A549 (cell line): ENCODE results near the gene ARMH4. TPM values are rescaled to one million over a fixed set of nuclear protein-coding genes. Genes with fewer than 3 reads are reported as not detected.
"Not testable (repeated sequence)": the region's sequence is repeated elsewhere in the genome, so short reads cannot be mapped to it uniquely, and the experiment has no call there.

Source experiments
- ATAC-seq, 2 experiments: fragments of 200-7000 bp in 1 of 2; fragments of >200 bp in 1 of 2; cut with Nextera tagmentation in 1 of 2; cut with Tn5 transposase in 1 of 2; 3 replicates each; pipeline versions ENCODE4 v1.8.0 to v1.9.1; 2018 to 2020; ENCODE audit warnings: mild to moderate bottlenecking in 1 of 2, moderate library complexity in 1 of 2
- CTCF ChIA-PET: fragments of 300-600 bp; sonication (Branson Sonifier 250); formaldehyde crosslinking; extraction: SDS; loops from one replicate; lab custom pipeline; 2021; ENCODE audit warnings: antibody characterized with exemption, inconsistent platforms; lab: Yijun Ruan, JAX
- POLR2A ChIA-PET: fragments of 350-600 bp; formaldehyde crosslinking; extraction: SDS; loops from one replicate; lab custom pipeline; 2021; ENCODE audit warnings: antibody characterized with exemption, inconsistent platforms; lab: Yijun Ruan, JAX
- DNase-seq, 2 experiments: peaks; one replicate each; pipeline versions ENCODE4 v3.0.0 to v3.0.0-alpha.2; 2011 to 2016; ENCODE audit warnings: low read depth in 1 of 2, low spot score in 1 of 2
- FAIRE-seq: peaks from 2 replicates; lab custom pipeline; 2011; peaks lifted over from hg19 to GRCh38; lab: Jason Lieb, UNC
- H3K27ac ChIP-seq, 2 experiments: fragments of >200 bp; sonication (Bioruptor Twin); formaldehyde crosslinking; 3 replicates each; pipeline ENCODE4 v1.5.1; 2016 to 2017
- H3K4me1 ChIP-seq: fragments of >200 bp; sonication (Bioruptor Twin); formaldehyde crosslinking; 3 replicates; pipeline ENCODE4 v1.6.1; 2016
- H3K4me2 ChIP-seq: fragments of >200 bp; sonication (Bioruptor Twin); formaldehyde crosslinking; 3 replicates; pipeline ENCODE4 v1.6.1; 2016
- H3K4me3 ChIP-seq: fragments of >200 bp; sonication (Bioruptor Twin); formaldehyde crosslinking; 3 replicates; pipeline ENCODE4 v1.5.1; 2016
- H3K9me3 ChIP-seq: fragments of >200 bp; sonication (Bioruptor Twin); formaldehyde crosslinking; 3 replicates; pipeline ENCODE4 v1.6.1; 2016
- ATOH8 ChIP-seq: fragments of 250-450 bp; sonication (Bioruptor Pico); IDR thresholded peaks from 2 replicates; pipeline ENCODE4 v1.5.0; 2020; ENCODE audit warnings: low read depth, mild to moderate bottlenecking, moderate library complexity
- CHD4 ChIP-seq: fragments of 200-600 bp; sonication (generic); IDR thresholded peaks from 2 replicates; pipeline ENCODE4 v1.6.1; 2016; ENCODE audit warnings: antibody characterized with exemption, mild to moderate bottlenecking, borderline replicate concordance
- EHMT2 ChIP-seq: fragments of 200-600 bp; sonication (generic); IDR thresholded peaks from 2 replicates; pipeline ENCODE4 v1.6.1; 2016; ENCODE audit warnings: antibody characterized with exemption, low read depth, mild to moderate bottlenecking, moderate library complexity
- ELK1 ChIP-seq: fragments of 150-350 bp; IDR thresholded peaks from 2 replicates; pipeline ENCODE4 v1.6.1; 2014; ENCODE audit warnings: low read depth, mild to moderate bottlenecking, low read length
- EP300 ChIP-seq, 2 experiments: fragments of >200 bp; sonication (Bioruptor Twin); formaldehyde crosslinking; IDR thresholded peaks; 2 replicates in 1 of 2; 3 replicates in 1 of 2; pipeline ENCODE4 v1.6.1; 2016 to 2017
- FOSL2 ChIP-seq, 2 experiments: fragments of 450-650 bp in 1 of 2; fragments of >200 bp in 1 of 2; sonication (Bioruptor Twin) in 1 of 2; formaldehyde crosslinking; IDR thresholded peaks; 2 replicates each; pipeline versions ENCODE4 v1.5.0 to v1.6.1; 2016 to 2020; ENCODE audit warnings: mild to moderate bottlenecking in 1 of 2, moderate library complexity in 1 of 2
- HDAC2 ChIP-seq: fragments of 200-600 bp; sonication (generic); IDR thresholded peaks from 2 replicates; pipeline ENCODE4 v1.6.1; 2016
- HES2 ChIP-seq: fragments of >200 bp; sonication (Bioruptor Twin); formaldehyde crosslinking; IDR thresholded peaks from 2 replicates; pipeline ENCODE4 v1.6.1; 2016
- HMGXB4 ChIP-seq: fragments of 250-450 bp; sonication (Bioruptor Pico); IDR thresholded peaks from 2 replicates; pipeline ENCODE4 v1.5.0; 2021; ENCODE audit warnings: mild to moderate bottlenecking, moderate library complexity, borderline replicate concordance
- KDM1A ChIP-seq: fragments of 200-600 bp; sonication (generic); IDR thresholded peaks from 2 replicates; pipeline ENCODE4 v1.6.1; 2016; ENCODE audit warnings: low read depth, mild to moderate bottlenecking
- KDM5A ChIP-seq: fragments of 200-600 bp; sonication (generic); IDR thresholded peaks from 2 replicates; pipeline ENCODE4 v1.6.1; 2016; ENCODE audit warnings: antibody characterized with exemption, mild to moderate bottlenecking
- MAFK ChIP-seq: fragments of 450-650 bp; IDR thresholded peaks from 2 replicates; pipeline ENCODE4 v1.6.1; 2014; ENCODE audit not compliant: partially characterized antibody
- MAX ChIP-seq: IDR thresholded peaks from 2 replicates; pipeline ENCODE4 v1.6.1; 2012
- MAZ ChIP-seq: fragments of 150-350 bp; IDR thresholded peaks from 2 replicates; pipeline ENCODE4 v1.6.1; 2014; ENCODE audit warnings: antibody characterized with exemption, low read depth, low read length, borderline replicate concordance
- NPAS2 ChIP-seq: fragments of 250-450 bp; sonication (Bioruptor Pico); IDR thresholded peaks from 2 replicates; pipeline ENCODE4 v1.8.0; 2022; ENCODE audit warnings: mild to moderate bottlenecking, moderate library complexity, borderline replicate concordance
- NR3C1 ChIP-seq: fragments of >200 bp; sonication (Bioruptor Twin); formaldehyde crosslinking; IDR thresholded peaks from 3 replicates; pipeline ENCODE4 v1.6.1; 2017
- PBX3 ChIP-seq: IDR thresholded peaks from 2 replicates; pipeline ENCODE4 v1.6.1; 2012
- POLR2A ChIP-seq: IDR thresholded peaks from 2 replicates; pipeline ENCODE4 v1.6.1; 2012; ENCODE audit warnings: mild to moderate bottlenecking, low read length
- RCOR1 ChIP-seq: fragments of 150-350 bp; IDR thresholded peaks from 2 replicates; pipeline ENCODE4 v1.6.1; 2014; ENCODE audit warnings: antibody characterized with exemption, low read length, low read depth
- RNF2 ChIP-seq: fragments of 200-600 bp; sonication (generic); IDR thresholded peaks from 2 replicates; pipeline ENCODE4 v1.6.1; 2016; ENCODE audit warnings: low read depth, mild to moderate bottlenecking, antibody characterized with exemption, moderate library complexity, borderline replicate concordance
- SMC3 ChIP-seq: fragments of >200 bp; sonication (Bioruptor Twin); formaldehyde crosslinking; IDR thresholded peaks from 3 replicates; pipeline ENCODE4 v1.6.1; 2018; ENCODE audit warnings: inconsistent platforms
- TFCP2L1 ChIP-seq: fragments of 250-450 bp; sonication (Bioruptor Pico); IDR thresholded peaks from 2 replicates; pipeline ENCODE4 v1.5.0; 2021; ENCODE audit warnings: mild to moderate bottlenecking
- ZNF302 ChIP-seq: fragments of 250-450 bp; sonication (Bioruptor Pico); IDR thresholded peaks from 2 replicates; pipeline ENCODE4 v1.9.0; 2021; ENCODE audit warnings: inconsistent platforms, mild to moderate bottlenecking, moderate library complexity
- ZSCAN20 ChIP-seq: fragments of 250-450 bp; sonication (Bioruptor Pico); IDR thresholded peaks from 2 replicates; pipeline ENCODE4 v1.8.0; 2022; ENCODE audit warnings: mild to moderate bottlenecking, moderate library complexity
- WGBS: methylation state at CpG from one replicate; pipeline ENCODE4 v1.1.6; 2017; ENCODE audit errors: missing lambda C conversion rate; 5-methylcytosine and 5-hydroxymethylcytosine counted together
- polyA plus RNA-seq, 4 experiments: library from polyadenylated mRNA; depleted of rRNA in 3 of 4; stranded (reverse); fragments of >200 nt; fragmentation: RNase III in 1 of 4; extraction: RNeasy Plus Mini Kit Qiagen cat#74134 plus additional on column Dnase treatment in 1 of 4; gene quantifications; 2 replicates in 3 of 4; 3 replicates in 1 of 4; pipeline ENCODE4 v1.2.3, GENCODE V29; 2011 to 2017

ARMH4 gene
- polyA plus RNA-seq, 2 of the 4 experiments (the other 2 are of a cell fraction): 0.56 to 0.77 TPM

- CTCF ChIA-PET: no interaction called here
- Histone ChIP-seq H3K4me3 (no peak overlapping the region), H3K4me2 (no peak overlapping the region), H3K9me3 (peaks cover 2% of the 10 kb centered on the region; the same call in 1 of the 3 replicates), H3K4me1 (peaks cover 2% of the 10 kb centered on the region; the same call in 2 of the 3 replicates), H3K27ac (no peak overlapping the region)
- FAIRE-seq (no peak), ATAC-seq (no peak), DNase-seq (no peak)
- TF ChIP-seq ZNF302 (CRISPR knock-in tag): no peak
- no peak for TF ChIP-seq RNF2
- TF ChIP-seq POLR2A: no peak
- no peak for TF ChIP-seq TFCP2L1 (CRISPR knock-in tag)
- no peak for TF ChIP-seq MAZ
- TF ChIP-seq MAFK: peak; percentile 50
- WGBS: 35% methylated on average over 2 of the region's 2 CpGs
- POLR2A ChIA-PET: no interaction called here
Measured at GRCh38 chr14:58128416-58128815, 23.6 kb downstream of the ARMH4 start.

- DNase-seq, H3K4me2 ChIP-seq, FAIRE-seq: not testable (repeated sequence)
Measured at GRCh38 chr14:58122546-58122945, 29.5 kb downstream of the ARMH4 start.

GRCh38 chr14:58121530-58122186 is 30.4 kb downstream of the ARMH4 start:
- Histone ChIP-seq H3K4me1 (no peaks in the 10 kb centered on the region), H3K4me3 (no peak overlapping the region), H3K4me2 (no peak overlapping the region), H3K9me3 (peaks cover 2% of the 10 kb centered on the region; the same call in 1 of the 3 replicates), H3K27ac (no peak overlapping the region)
- DNase-seq (no peak), FAIRE-seq (no peak), ATAC-seq (no peak)
- WGBS: 34% methylated on average over 5 of the region's 5 CpGs
- POLR2A ChIA-PET: no interaction called here
- CTCF ChIA-PET: interaction anchor here (1.4 kb wide), 1 partner anchor 45 kb away, joined by 3 read pairs; no protein-coding TSS in a partner anchor
- no peak for TF ChIP-seq KDM1A
- no peak for TF ChIP-seq EP300 (IDR thresholded peaks at IDR 0.05)
- no peak for TF ChIP-seq HDAC2
- TF ChIP-seq FOSL2 (IDR thresholded peaks at IDR 0.05): no peak
- no peak for TF ChIP-seq FOSL2 (CRISPR knock-in tag; IDR thresholded peaks at IDR 0.05)
- TF ChIP-seq ZNF302 (CRISPR knock-in tag): no peak
- TF ChIP-seq HMGXB4 (CRISPR knock-in tag): no peak

More at GRCh38 chr14:58122546-58122945, 29.5 kb downstream of the ARMH4 start:
- POLR2A ChIA-PET, H3K9me3 ChIP-seq, ATAC-seq, CTCF ChIA-PET, H3K4me1 ChIP-seq, H3K4me3 ChIP-seq, H3K27ac ChIP-seq: not testable (repeated sequence)
- WGBS: 62% methylated on average over 6 of the region's 6 CpGs

- Histone ChIP-seq H3K9me3 (no peaks in the 10 kb centered on the region), H3K4me3 (no peak overlapping the region), H3K4me1 (no peaks in the 10 kb centered on the region), H3K4me2 (no peak overlapping the region), H3K27ac (no peak overlapping the region)
- ATAC-seq: no peak
- WGBS: 26% methylated on average over 3 of the region's 3 CpGs
- CTCF ChIA-PET: interaction anchor here (1.1 kb wide), 1 partner anchor 11 kb away, joined by 5 read pairs; no protein-coding TSS in a partner anchor
- POLR2A ChIA-PET: no interaction called here
- no peak for TF ChIP-seq KDM1A
- TF ChIP-seq CHD4: no peak
- no peak for TF ChIP-seq PBX3
- no peak for TF ChIP-seq ATOH8
- no peak for TF ChIP-seq ZSCAN20
- TF ChIP-seq RCOR1: no peak
- TF ChIP-seq KDM5A: no peak
- TF ChIP-seq MAX: no peak
- TF ChIP-seq MAZ: no peak
- TF ChIP-seq POLR2A: no peak
- TF ChIP-seq NPAS2 (CRISPR knock-in tag): no peak
- TF ChIP-seq NR3C1: no peak
- TF ChIP-seq ELK1: no peak
- TF ChIP-seq EHMT2: no peak
- TF ChIP-seq MAFK: no peak
- TF ChIP-seq HES2: no peak
- TF ChIP-seq SMC3: no peak
- no peak for DNase-seq
- no peak for FAIRE-seq
Measured at GRCh38 chr14:58119381-58119780, 32.6 kb downstream of the ARMH4 start.
